Measurements from ENCODE around the gene WDR73. TPM values are rescaled to one million over a fixed set of nuclear protein-coding genes. Genes with fewer than 3 reads are reported as not detected.

Gene WDR73
- total RNA-seq, 1 experiment from 2014 or later: 42.4 TPM

DNA sequence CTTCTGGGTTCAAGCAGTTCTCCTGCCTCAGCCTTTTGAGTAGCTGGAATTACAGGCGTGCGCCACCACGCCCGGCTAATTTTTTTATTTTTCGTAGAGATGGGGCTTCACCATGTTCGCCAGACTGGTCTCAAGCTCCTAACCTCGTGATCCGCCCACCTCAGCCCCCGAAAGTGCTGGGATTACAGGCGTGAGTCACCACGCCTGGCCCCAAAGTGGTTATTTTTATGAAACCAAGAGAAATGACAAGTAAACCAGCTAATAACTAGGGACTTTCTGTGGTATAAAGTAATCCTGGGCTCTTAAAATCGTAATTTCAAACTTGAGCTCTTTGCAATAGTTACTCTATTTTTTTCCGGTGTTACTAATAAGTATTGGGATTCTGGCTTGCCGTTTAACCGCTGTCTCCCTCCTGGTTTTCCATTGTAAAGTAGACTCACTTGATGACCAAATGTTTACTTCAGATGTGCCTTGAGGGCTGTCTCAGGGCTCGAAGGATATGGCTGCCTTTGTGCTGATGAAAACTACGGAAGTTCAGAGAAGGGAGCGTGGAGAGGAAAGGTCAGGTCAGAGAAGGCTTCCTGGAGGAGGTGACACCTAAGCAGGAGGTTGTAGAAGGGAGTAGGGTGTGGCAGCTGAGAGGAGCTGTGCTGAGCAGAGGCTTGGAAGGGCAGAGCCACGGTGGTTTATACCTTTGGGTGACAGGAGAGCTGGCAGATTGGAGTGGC is 49.1 kb downstream of the WDR73 start:
- no TSS peak for BruUV-seq (replicated peaks)
- Histone ChIP-seq H3K4me3 (ENCODE audit: low read depth, low read length, poor library complexity, severe bottlenecking) (no peak overlapping the region), H3K36me3 (ENCODE audit: insufficient read depth, low read length, poor library complexity, severe bottlenecking) (peaks cover 18% of the 10 kb centered on the region), H3K9me3 (ENCODE audit: low read depth, low read length, poor library complexity, severe bottlenecking) (no peaks in the 10 kb centered on the region), H3K4me1 (ENCODE audit: insufficient read depth, low read length, poor library complexity, severe bottlenecking) (peaks cover 10% of the 10 kb centered on the region), H3K27me3 (replicated peaks; ENCODE audit: insufficient read depth, low read depth, low read length, poor library complexity) (no peaks in the 10 kb centered on the region), H3K27ac (ENCODE audit: low read depth, low read length, poor library complexity, severe bottlenecking) (no peak overlapping the region)
- intact Hi-C loops (cut with micrococcal nuclease; ENCODE audit: unreplicated experiment): no loop called here
- CTCF ChIA-PET: no interaction called here
- POLR2A ChIA-PET (ENCODE audit: low non-redundant PET): no interaction called here
- TF ChIP-seq EZH2 (IDR thresholded peaks at IDR 0.05; ENCODE audit: borderline replicate concordance, low read depth, low read length, poor library complexity, severe bottlenecking): no peak
- no peak for DNase-seq (ENCODE audit: low spot score)

DNA sequence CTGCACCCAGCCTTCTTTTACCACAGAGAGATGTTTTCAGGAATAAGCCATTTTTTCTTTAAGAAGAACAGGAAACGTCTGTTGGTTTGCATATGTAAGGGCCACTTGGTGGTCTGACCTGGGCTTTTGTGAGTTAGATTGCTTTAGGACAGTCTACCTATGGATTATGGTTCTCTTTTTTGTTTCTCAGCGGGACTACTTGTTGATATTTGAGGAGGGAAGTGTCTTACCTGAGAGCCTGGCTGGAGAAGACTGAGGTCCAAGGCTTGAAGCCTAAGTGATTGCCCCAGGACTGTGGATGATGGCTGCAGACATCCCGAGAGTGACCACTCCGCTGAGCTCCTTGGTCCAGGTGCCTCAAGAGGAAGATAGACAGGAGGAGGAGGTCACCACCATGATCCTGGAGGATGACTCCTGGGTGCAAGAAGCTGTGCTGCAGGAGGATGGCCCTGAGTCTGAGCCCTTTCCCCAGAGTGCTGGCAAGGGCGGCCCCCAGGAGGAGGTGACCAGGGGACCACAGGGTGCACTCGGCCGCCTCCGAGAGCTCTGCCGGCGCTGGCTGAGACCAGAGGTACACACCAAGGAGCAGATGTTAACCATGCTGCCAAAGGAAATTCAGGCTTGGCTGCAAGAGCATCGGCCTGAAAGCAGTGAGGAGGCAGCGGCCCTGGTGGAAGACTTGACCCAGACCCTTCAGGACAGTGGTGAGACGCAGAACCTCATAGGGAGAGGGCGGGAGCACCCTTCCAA is 50.3 kb downstream of the WDR73 start:
- no TSS peak for BruUV-seq (replicated peaks)
- Histone ChIP-seq H3K4me3 (ENCODE audit: low read depth, low read length, poor library complexity, severe bottlenecking) (no peak overlapping the region), H3K27ac (ENCODE audit: low read depth, low read length, poor library complexity, severe bottlenecking) (no peak overlapping the region), H3K4me1 (ENCODE audit: insufficient read depth, low read length, poor library complexity, severe bottlenecking) (peaks cover 10% of the 10 kb centered on the region), H3K9me3 (ENCODE audit: low read depth, low read length, poor library complexity, severe bottlenecking) (no peaks in the 10 kb centered on the region), H3K27me3 (replicated peaks; ENCODE audit: insufficient read depth, low read depth, low read length, poor library complexity) (no peaks in the 10 kb centered on the region), H3K36me3 (ENCODE audit: insufficient read depth, low read length, poor library complexity, severe bottlenecking) (peaks cover 18% of the 10 kb centered on the region)
- ChIA-PET CTCF (no interaction called here), POLR2A (ENCODE audit: low non-redundant PET) (no interaction called here)
- TF ChIP-seq, protein P1, sequence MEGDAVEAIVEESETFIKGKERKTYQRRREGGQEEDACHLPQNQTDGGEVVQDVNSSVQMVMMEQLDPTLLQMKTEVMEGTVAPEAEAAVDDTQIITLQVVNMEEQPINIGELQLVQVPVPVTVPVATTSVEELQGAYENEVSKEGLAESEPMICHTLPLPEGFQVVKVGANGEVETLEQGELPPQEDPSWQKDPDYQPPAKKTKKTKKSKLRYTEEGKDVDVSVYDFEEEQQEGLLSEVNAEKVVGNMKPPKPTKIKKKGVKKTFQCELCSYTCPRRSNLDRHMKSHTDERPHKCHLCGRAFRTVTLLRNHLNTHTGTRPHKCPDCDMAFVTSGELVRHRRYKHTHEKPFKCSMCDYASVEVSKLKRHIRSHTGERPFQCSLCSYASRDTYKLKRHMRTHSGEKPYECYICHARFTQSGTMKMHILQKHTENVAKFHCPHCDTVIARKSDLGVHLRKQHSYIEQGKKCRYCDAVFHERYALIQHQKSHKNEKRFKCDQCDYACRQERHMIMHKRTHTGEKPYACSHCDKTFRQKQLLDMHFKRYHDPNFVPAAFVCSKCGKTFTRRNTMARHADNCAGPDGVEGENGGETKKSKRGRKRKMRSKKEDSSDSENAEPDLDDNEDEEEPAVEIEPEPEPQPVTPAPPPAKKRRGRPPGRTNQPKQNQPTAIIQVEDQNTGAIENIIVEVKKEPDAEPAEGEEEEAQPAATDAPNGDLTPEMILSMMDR (conservative IDR thresholded peaks at IDR 0.05; ENCODE audit: low read depth, low read length): no peak
- no peak for TF ChIP-seq EZH2 (IDR thresholded peaks at IDR 0.05; ENCODE audit: borderline replicate concordance, low read depth, low read length, poor library complexity, severe bottlenecking)
- DNase-seq (ENCODE audit: low spot score): no peak
- intact Hi-C loops (cut with micrococcal nuclease; ENCODE audit: unreplicated experiment): no loop called here

DNA sequence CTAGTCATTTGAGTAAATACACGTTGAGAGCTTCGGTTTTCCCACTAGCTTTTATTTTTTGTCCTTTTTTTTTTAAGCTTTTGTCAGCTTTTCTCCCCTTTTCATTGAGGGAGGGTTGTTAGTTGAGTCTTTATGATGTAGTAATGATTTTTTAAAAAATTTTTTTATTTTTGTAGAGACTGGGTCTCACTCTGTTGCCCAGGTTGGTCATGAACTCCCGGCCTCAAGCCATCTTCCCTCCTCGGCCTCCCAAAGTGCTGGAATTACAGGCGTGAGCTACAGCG is 52.6 kb downstream of the WDR73 start:
- Histone ChIP-seq H3K27me3 (replicated peaks; ENCODE audit: insufficient read depth, low read depth, low read length, poor library complexity) (no peaks in the 10 kb centered on the region), H3K4me3 (ENCODE audit: low read depth, low read length, poor library complexity, severe bottlenecking) (peak overlapping the region; percentile 74), H3K4me1 (ENCODE audit: insufficient read depth, low read length, poor library complexity, severe bottlenecking) (peaks cover 10% of the 10 kb centered on the region), H3K9me3 (ENCODE audit: low read depth, low read length, poor library complexity, severe bottlenecking) (no peaks in the 10 kb centered on the region), H3K27ac (ENCODE audit: low read depth, low read length, poor library complexity, severe bottlenecking) (peak overlapping the region; percentile 79), H3K36me3 (ENCODE audit: insufficient read depth, low read length, poor library complexity, severe bottlenecking) (peaks cover 14% of the 10 kb centered on the region)
- intact Hi-C loops (cut with micrococcal nuclease; ENCODE audit: unreplicated experiment): loop anchor here (2.0 kb wide), 1 partner anchor 29 kb away; no protein-coding TSS in a partner anchor
- BruUV-seq (replicated peaks): no TSS peak
- no peak for DNase-seq (ENCODE audit: low spot score)
- ChIA-PET POLR2A (ENCODE audit: low non-redundant PET) (no interaction called here), CTCF (interaction anchor here (0.7 kb wide), 1 partner anchor 113 kb away, joined by 3 read pairs; no protein-coding TSS in a partner anchor)
- no peak for TF ChIP-seq EZH2 (IDR thresholded peaks at IDR 0.05; ENCODE audit: borderline replicate concordance, low read depth, low read length, poor library complexity, severe bottlenecking)
- TF ChIP-seq, protein P1 (conservative IDR thresholded peaks at IDR 0.05; ENCODE audit: low read depth, low read length): no peak
